ENCODE results near the gene TCEAL7.

DNA sequence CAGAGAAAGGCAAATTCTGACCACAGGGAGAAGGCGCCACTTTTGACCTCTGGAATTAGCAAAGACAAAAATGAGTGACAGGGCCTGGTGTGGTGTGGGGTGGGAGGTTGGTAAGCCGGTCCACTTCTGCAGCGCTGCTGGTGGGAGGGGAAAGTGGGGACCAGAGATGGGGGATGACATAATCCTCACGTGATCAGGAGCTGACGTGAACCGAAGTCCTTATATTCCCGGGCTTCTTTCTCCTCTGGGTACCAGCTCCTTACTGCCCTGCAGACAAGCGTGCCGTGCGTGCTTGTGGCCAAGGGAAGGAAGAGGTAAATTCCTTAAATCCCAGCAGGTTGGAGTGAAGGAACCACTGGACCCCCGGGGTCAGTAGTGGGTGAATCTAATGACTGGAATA lies at the start of gene TCEAL7:
- TF ChIP-seq, protein P1, sequence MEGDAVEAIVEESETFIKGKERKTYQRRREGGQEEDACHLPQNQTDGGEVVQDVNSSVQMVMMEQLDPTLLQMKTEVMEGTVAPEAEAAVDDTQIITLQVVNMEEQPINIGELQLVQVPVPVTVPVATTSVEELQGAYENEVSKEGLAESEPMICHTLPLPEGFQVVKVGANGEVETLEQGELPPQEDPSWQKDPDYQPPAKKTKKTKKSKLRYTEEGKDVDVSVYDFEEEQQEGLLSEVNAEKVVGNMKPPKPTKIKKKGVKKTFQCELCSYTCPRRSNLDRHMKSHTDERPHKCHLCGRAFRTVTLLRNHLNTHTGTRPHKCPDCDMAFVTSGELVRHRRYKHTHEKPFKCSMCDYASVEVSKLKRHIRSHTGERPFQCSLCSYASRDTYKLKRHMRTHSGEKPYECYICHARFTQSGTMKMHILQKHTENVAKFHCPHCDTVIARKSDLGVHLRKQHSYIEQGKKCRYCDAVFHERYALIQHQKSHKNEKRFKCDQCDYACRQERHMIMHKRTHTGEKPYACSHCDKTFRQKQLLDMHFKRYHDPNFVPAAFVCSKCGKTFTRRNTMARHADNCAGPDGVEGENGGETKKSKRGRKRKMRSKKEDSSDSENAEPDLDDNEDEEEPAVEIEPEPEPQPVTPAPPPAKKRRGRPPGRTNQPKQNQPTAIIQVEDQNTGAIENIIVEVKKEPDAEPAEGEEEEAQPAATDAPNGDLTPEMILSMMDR (IDR thresholded peaks at IDR 0.05; ENCODE audit: extremely low read depth in 1 of 2, insufficient read depth in 1 of 2, low read depth in 1 of 2, low read length in 2 of 2), result no peak
- no peak for TF ChIP-seq EZH2 (IDR thresholded peaks at IDR 0.05; ENCODE audit: borderline replicate concordance, low read depth, low read length, severe bottlenecking)
- TF ChIP-seq, protein P2, sequence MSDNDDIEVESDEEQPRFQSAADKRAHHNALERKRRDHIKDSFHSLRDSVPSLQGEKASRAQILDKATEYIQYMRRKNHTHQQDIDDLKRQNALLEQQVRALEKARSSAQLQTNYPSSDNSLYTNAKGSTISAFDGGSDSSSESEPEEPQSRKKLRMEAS (IDR thresholded peaks at IDR 0.05; ENCODE audit: insufficient read depth, insufficient read length), result no peak
